Measurements from ENCODE around the gene NOXA1.
A peak's percentile ranks its signal among the peaks of the same experiment; 100 is the strongest.

NOXA1 gene

DNA sequence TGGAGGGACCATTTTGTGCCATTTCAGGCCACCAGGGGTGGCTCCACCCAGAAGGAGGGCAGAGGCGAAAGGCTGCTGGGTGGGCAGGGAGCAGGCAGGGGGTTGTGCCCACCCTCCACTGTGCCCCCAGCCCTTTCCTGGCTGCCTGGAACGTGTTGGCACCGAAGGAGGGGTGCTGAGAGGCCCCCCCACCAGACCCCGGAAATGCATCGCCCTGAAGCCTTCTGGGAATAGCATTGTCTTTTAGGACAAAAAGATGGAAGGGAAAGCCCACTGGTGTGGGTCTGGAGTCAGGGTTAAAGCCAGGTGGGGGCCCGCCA, 5.1 kb downstream of the NOXA1 start:
- TF ChIP-seq, protein P1, sequence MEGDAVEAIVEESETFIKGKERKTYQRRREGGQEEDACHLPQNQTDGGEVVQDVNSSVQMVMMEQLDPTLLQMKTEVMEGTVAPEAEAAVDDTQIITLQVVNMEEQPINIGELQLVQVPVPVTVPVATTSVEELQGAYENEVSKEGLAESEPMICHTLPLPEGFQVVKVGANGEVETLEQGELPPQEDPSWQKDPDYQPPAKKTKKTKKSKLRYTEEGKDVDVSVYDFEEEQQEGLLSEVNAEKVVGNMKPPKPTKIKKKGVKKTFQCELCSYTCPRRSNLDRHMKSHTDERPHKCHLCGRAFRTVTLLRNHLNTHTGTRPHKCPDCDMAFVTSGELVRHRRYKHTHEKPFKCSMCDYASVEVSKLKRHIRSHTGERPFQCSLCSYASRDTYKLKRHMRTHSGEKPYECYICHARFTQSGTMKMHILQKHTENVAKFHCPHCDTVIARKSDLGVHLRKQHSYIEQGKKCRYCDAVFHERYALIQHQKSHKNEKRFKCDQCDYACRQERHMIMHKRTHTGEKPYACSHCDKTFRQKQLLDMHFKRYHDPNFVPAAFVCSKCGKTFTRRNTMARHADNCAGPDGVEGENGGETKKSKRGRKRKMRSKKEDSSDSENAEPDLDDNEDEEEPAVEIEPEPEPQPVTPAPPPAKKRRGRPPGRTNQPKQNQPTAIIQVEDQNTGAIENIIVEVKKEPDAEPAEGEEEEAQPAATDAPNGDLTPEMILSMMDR (IDR thresholded peaks at IDR 0.05; ENCODE audit: extremely low read depth, insufficient read depth, missing control alignments) = no peak
- DNase-seq (ENCODE audit: low spot score) = no peak
- in situ Hi-C loops (cut with MboI; ENCODE audit: low pct_unique_long_range_greater_than_20kb, low sequenced_read_pairs, unreplicated experiment) = no loop called here

DNA sequence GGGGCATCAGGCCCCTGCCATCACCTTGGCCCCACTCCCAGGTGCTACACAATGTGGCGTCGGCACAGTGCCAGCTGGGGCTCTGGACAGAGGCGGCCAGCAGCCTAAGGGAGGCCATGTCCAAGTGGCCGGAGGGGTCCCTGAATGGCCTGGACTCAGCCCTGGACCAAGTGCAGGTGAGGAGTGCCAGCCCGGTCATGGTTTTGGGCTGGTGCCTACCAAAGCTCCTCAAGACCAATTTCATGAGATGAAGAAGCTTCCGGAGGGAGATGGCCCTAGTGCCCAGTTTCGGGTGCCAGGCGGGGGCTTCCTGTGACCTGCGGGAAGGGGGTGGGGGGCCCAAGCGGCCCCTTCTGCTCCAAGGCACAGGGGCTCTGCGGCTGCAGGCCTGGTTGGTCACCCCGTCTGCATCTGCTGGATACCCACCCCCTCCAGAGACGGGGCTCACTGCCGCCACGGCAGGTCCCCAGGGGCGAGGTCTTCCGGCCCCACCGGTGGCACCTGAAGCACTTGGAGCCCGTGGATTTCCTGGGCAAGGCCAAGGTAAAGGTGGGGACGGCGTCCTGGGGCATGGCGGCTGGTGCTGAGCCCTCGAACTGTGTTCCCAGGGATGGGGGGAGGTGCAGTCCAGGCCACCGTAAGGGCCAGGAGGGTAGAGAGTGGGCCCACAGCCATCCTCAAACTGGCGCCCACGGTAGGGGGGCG, 5.8 kb downstream of the NOXA1 start:
- TF ChIP-seq, protein P1 (IDR thresholded peaks at IDR 0.05; ENCODE audit: extremely low read depth, insufficient read depth, missing control alignments) = no peak
- no peak for DNase-seq (ENCODE audit: low spot score)
- in situ Hi-C loops (cut with MboI; ENCODE audit: low pct_unique_long_range_greater_than_20kb, low sequenced_read_pairs, unreplicated experiment) = no loop called here

DNA sequence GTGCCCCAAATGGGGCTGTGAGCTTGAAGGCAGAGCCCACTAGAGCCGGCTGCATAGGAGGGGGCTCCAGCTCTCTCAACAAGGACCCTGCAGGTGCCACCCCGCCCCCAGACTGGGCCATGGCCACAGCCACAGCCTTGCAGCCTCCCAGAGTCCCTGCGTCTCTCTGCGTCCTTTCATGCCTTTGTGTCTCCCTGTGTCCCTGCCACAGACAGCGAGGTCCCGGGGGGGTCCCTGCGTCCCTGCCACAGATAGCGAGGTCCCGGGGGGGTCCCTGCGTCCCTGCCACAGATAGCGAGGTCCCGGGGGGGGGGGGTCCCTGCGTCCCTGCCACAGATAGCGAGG, 6.3 kb downstream of the NOXA1 start:
- TF ChIP-seq, protein P1 (IDR thresholded peaks at IDR 0.05; ENCODE audit: extremely low read depth, insufficient read depth, missing control alignments) = no peak
- in situ Hi-C loops (cut with MboI; ENCODE audit: low pct_unique_long_range_greater_than_20kb, low sequenced_read_pairs, unreplicated experiment) = no loop called here

DNA sequence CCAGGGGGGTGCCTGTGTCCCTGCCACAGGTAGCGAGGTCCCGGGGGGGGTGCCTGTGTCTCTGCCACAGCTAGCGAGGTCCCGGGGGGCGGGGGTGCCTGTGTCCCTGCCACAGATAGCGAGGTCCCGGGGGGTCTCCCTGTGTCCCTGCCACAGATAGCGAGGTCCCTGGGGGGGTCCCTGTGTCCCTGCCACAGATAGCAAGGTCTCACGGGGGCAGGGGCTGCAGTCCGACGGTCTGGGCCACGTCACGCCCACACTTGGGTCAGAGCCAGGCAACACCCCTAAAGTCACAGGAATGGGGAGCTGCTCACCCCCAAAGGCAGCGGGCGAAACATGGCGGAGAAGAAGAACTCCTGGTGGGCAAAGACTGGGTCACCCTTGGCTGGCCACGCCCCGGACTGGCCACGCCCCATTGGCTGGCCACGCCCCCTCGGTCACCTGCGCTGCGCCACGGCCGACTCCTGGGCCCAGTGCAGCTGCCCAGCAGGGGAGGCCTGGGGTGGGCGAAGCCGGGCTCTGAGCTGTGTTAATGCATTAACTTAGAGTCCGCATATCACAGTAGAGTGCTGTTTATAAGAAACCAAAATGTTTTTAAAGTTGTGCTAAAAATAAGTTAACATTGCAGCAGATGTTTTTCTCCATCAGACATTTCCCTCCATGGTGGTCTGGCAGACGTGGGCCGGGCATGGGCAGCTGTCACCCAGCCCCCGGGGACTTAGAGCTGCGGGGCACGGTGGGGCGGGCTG, 7.0 kb downstream of the NOXA1 start:
- TF ChIP-seq, protein P1 (IDR thresholded peaks at IDR 0.05; ENCODE audit: extremely low read depth, insufficient read depth, missing control alignments) = no peak
- in situ Hi-C loops (cut with MboI; ENCODE audit: low pct_unique_long_range_greater_than_20kb, low sequenced_read_pairs, unreplicated experiment) = no loop called here
- peak; percentile 81 for DNase-seq (ENCODE audit: low spot score)

More for the DNA sequence above, 6.3 kb downstream of the NOXA1 start:
- DNase-seq (ENCODE audit: low spot score) = no peak

DNA sequence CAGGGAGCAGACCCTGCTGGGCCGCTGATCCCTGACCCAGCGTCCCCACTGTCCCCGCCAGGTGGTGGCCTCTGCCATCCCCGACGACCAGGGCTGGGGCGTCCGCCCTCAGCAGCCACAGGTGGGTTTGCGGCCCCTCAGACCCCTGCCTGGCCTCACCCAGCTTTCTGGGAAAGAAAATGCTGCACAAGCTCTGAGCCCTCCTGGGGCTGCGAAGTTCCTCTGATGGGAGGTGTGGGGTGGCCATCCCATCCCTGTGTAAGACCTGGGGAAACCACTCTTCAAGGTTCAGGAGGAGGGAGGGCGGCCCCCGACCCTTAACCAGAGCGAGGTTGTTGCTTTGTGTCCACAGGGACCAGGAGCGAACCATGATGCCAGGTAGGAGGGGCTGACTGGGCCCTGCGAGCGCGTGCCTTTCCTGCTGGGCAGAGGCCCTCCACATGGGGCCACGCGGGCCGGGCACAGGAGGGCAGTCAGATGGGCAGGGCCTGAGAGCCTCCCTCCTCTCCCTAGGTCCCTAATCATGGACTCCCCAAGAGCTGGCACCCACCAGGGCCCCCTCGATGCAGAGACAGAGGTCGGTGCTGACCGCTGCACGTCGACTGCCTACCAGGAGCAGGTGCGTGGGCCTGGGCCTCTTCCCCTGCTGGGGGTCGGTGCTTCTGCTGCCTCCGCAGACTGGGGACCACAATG, 7.7 kb downstream of the NOXA1 start:
- in situ Hi-C loops (cut with MboI; ENCODE audit: low pct_unique_long_range_greater_than_20kb, low sequenced_read_pairs, unreplicated experiment) = no loop called here
- DNase-seq (ENCODE audit: low spot score) = no peak
- TF ChIP-seq, protein P1 (IDR thresholded peaks at IDR 0.05; ENCODE audit: extremely low read depth, insufficient read depth, missing control alignments) = no peak

DNA sequence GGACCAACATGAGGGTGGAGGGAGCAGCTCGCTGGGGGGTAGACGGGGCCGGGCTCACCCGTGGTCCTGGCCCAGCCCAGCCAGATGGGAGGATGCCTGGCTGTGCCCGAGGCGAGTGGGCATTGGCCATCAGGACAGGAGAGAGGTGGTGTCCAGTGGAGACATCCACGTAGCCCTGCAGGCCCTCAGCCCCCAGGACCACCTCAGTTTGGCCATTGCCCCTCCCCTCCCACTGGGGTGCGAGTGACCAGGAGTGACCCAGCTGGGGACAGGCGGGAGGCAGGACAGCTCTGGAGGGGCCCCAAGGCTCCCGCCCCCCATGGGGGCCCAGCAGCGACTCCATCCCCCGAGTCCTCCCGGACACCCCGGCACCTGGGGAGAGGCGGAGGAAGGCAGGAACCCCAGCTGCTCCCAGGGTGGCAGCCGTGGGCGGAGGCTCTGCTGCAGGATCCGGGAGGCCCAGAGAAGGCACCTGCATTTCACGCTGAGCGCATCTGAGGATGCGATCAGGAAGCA, 8.3 kb downstream of the NOXA1 start:
- TF ChIP-seq, protein P1 (IDR thresholded peaks at IDR 0.05; ENCODE audit: extremely low read depth, insufficient read depth, missing control alignments) = no peak
- no peak for DNase-seq (ENCODE audit: low spot score)
- in situ Hi-C loops (cut with MboI; ENCODE audit: low pct_unique_long_range_greater_than_20kb, low sequenced_read_pairs, unreplicated experiment) = no loop called here

Measured in GM13977 (cell line).